IgD-negative memory B cell (primary cell): ENCODE results near the gene FRY. TPM values are rescaled to one million over a fixed set of nuclear protein-coding genes. Genes with fewer than 3 reads are reported as not detected.
A peak's percentile ranks its signal among the peaks of the same experiment; 100 is the strongest.

Source experiments
- H3K27ac Mint-ChIP-seq, 3 donors: one replicate each; pipeline ENCODE4 v1.8.0; 2020 to 2022; ENCODE audit warnings: mild to moderate bottlenecking in 3 of 3, mixed read lengths in 3 of 3, moderate library complexity in 1 of 3
- H3K27me3 Mint-ChIP-seq: one replicate; pipeline ENCODE4 v1.8.0; 2021; ENCODE audit warnings: mixed read lengths
- H3K36me3 Mint-ChIP-seq: one replicate; pipeline ENCODE4 v1.8.0; 2020; ENCODE audit warnings: mild to moderate bottlenecking, mixed read lengths
- H3K4me1 Mint-ChIP-seq, 3 donors: one replicate each; pipeline ENCODE4 v1.8.0; 2020 to 2022; ENCODE audit warnings: mixed read lengths in 3 of 3, mild to moderate bottlenecking in 1 of 3
- H3K4me3 Mint-ChIP-seq, 4 donors: one replicate each; pipeline ENCODE4 v1.8.0; 2020 to 2022; ENCODE audit warnings: mild to moderate bottlenecking in 4 of 4, mixed read lengths in 4 of 4, moderate library complexity in 3 of 4
- H3K9me3 Mint-ChIP-seq, 3 donors: one replicate each; pipeline ENCODE4 v1.8.0; 2020 to 2021; ENCODE audit warnings: mixed read lengths in 3 of 3, mild to moderate bottlenecking in 1 of 3
- polyA plus RNA-seq: library from polyadenylated mRNA; unstranded; fragments of 300-500 nt; fragmentation: Illumina TruSeq; gene quantifications from one replicate; pipeline ENCODE4 v1.2.3, GENCODE V29; 2021

Gene FRY
- polyA plus RNA-seq, 1 donor from 2014 or later = 1.2 TPM

- H3K4me3 Mint-ChIP-seq = peak overlapping the region; percentile 93 to 99 (median 98)
- H3K4me1 Mint-ChIP-seq = peaks cover 5 to 14% (median 14%) of the 10 kb centered on the region in 3 donors
Observed at GRCh38 chr13:32314271-32315237, 283.0 kb downstream of the FRY start.

DNA sequence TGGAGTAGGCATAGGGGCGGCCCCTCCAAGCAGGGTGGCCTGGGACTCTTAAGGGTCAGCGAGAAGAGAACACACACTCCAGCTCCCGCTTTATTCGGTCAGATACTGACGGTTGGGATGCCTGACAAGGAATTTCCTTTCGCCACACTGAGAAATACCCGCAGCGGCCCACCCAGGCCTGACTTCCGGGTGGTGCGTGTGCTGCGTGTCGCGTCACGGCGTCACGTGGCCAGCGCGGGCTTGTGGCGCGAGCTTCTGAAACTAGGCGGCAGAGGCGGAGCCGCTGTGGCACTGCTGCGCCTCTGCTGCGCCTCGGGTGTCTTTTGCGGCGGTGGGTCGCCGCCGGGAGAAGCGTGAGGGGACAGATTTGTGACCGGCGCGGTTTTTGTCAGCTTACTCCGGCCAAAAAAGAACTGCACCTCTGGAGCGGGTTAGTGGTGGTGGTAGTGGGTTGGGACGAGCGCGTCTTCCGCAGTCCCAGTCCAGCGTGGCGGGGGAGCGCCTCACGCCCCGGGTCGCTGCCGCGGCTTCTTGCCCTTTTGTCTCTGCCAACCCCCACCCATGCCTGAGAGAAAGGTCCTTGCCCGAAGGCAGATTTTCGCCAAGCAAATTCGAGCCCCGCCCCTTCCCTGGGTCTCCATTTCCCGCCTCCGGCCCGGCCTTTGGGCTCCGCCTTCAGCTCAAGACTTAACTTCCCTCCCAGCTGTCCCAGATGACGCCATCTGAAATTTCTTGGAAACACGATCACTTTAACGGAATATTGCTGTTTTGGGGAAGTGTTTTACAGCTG lies 283.9 kb downstream of the FRY start, which contains the start of the genes BRCA2 and ZAR1L:
BRCA2 (plus strand) TSS at position 271 of the 790 bp plus-strand sequence. CDS start 953 bp downstream, outside the sequence.
ZAR1L (minus strand) TSS at position 126 of the 790 bp plus-strand sequence. CDS start 3,438 bp downstream, outside the sequence.
- Mint-ChIP-seq H3K27me3 (no peaks in the 10 kb centered on the region), H3K4me1 (peaks cover 0 to 12% (median 8%) of the 10 kb centered on the region in 3 donors), H3K9me3 (no peaks in the 10 kb centered on the region), H3K27ac (peak within 1 kb of the TSS; percentile 98 to 100 (median 99)), H3K36me3 (no peaks in the 10 kb centered on the region), H3K4me3 (peak within 1 kb of the TSS; percentile 93 to 99 (median 98))

More at GRCh38 chr13:32314271-32315237, 283.0 kb downstream of the FRY start:
- no peaks in the 10 kb centered on the region for H3K9me3 Mint-ChIP-seq
- H3K27ac Mint-ChIP-seq = peak overlapping the region; percentile 98 to 100 (median 99)
- peaks cover 1% of the 10 kb centered on the region for H3K27me3 Mint-ChIP-seq
- H3K36me3 Mint-ChIP-seq = no peaks in the 10 kb centered on the region

GRCh38 chr13:32316028-32316339 lies 284.4 kb downstream of the FRY start:
- H3K36me3 Mint-ChIP-seq = no peaks in the 10 kb centered on the region
- peak overlapping the region; percentile 93 to 99 (median 98) for H3K4me3 Mint-ChIP-seq
- no peaks in the 10 kb centered on the region for H3K27me3 Mint-ChIP-seq
- H3K4me1 Mint-ChIP-seq = peaks cover 0 to 12% (median 4%) of the 10 kb centered on the region in 3 donors
- peak overlapping the region; percentile 98 to 100 (median 99) for H3K27ac Mint-ChIP-seq
- no peaks in the 10 kb centered on the region for H3K9me3 Mint-ChIP-seq

GRCh38 chr13:32316501-32316900 lies 284.9 kb downstream of the FRY start:
- H3K27ac Mint-ChIP-seq = peak overlapping the region in 2 of 3 donors; percentile 98 to 99
- no peaks in the 10 kb centered on the region for H3K27me3 Mint-ChIP-seq
- no peaks in the 10 kb centered on the region for H3K9me3 Mint-ChIP-seq
- peak overlapping the region; percentile 72 to 99 (median 95) for H3K4me3 Mint-ChIP-seq
- H3K36me3 Mint-ChIP-seq = no peaks in the 10 kb centered on the region
- H3K4me1 Mint-ChIP-seq = peaks cover 0 to 12% (median 4%) of the 10 kb centered on the region in 3 donors

DNA sequence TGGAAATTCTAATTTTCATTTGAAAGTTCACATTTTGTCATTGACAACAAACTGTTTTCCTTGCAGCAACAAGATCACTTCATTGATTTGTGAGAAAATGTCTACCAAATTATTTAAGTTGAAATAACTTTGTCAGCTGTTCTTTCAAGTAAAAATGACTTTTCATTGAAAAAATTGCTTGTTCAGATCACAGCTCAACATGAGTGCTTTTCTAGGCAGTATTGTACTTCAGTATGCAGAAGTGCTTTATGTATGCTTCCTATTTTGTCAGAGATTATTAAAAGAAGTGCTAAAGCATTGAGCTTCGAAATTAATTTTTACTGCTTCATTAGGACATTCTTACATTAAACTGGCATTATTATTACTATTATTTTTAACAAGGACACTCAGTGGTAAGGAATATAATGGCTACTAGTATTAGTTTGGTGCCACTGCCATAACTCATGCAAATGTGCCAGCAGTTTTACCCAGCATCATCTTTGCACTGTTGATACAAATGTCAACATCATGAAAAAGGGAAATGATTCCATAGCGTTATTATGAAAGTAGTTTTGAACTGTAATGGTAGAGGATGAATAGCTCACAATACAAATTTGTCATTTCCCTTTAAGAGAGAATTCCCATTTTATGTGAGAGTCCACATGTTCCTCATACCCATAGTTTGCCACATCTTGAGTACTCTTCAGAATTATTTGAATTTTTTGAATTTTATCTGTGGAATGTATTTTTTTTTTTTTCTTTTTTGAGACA lies 286.3 kb downstream of the FRY start:
- H3K27me3 Mint-ChIP-seq = no peaks in the 10 kb centered on the region
- no peak overlapping the region for H3K27ac Mint-ChIP-seq
- peaks cover 0 to 12% (median 4%) of the 10 kb centered on the region in 3 donors for H3K4me1 Mint-ChIP-seq
- H3K9me3 Mint-ChIP-seq = no peaks in the 10 kb centered on the region
- no peaks in the 10 kb centered on the region for H3K36me3 Mint-ChIP-seq
- peak overlapping the region in 1 of 4 donors; percentile 4 for H3K4me3 Mint-ChIP-seq

DNA sequence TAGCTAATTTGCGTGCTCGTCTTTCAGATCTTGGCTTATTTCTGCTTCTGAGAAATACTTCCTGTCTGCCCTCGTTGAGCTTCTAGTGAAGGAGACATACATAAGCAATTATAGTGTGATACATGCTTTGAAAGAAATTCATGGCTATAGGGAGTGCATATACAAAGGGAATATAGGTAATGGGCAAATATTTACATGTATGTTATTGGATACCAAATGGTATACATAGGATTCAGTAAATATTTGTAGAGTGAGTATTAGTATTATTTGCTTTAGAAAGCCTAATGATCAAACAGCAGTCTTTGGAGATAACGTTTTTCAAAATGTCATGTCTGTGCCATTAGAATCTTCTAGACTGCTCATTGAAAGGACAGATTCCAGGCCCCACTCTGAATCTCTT lies 289.0 kb downstream of the FRY start:
- H3K27ac Mint-ChIP-seq = no peak overlapping the region
- H3K36me3 Mint-ChIP-seq = no peaks in the 10 kb centered on the region
- H3K4me1 Mint-ChIP-seq = peaks cover 0 to 9% (median 2%) of the 10 kb centered on the region in 3 donors
- H3K4me3 Mint-ChIP-seq = no peak overlapping the region
- H3K9me3 Mint-ChIP-seq = no peaks in the 10 kb centered on the region
- no peaks in the 10 kb centered on the region for H3K27me3 Mint-ChIP-seq

- Mint-ChIP-seq H3K27ac (no peak overlapping the region), H3K36me3 (no peaks in the 10 kb centered on the region), H3K9me3 (no peaks in the 10 kb centered on the region), H3K4me3 (no peak overlapping the region), H3K4me1 (peaks cover 0 to 3% (median 0%) of the 10 kb centered on the region in 3 donors), H3K27me3 (no peaks in the 10 kb centered on the region)
Observed at GRCh38 chr13:32323912-32324311, 292.3 kb downstream of the FRY start.

- Mint-ChIP-seq H3K9me3 (no peaks in the 10 kb centered on the region), H3K4me3 (no peak overlapping the region)
Observed at GRCh38 chr13:32330441-32330840, 298.9 kb downstream of the FRY start.

GRCh38 chr13:32334671-32335070 lies 303.1 kb downstream of the FRY start:
- peaks cover 23% of the 10 kb centered on the region for H3K36me3 Mint-ChIP-seq
- peak overlapping the region in 1 of 4 donors; percentile 26 for H3K4me3 Mint-ChIP-seq

More at GRCh38 chr13:32330441-32330840, 298.9 kb downstream of the FRY start:
- H3K27ac Mint-ChIP-seq = no peak overlapping the region
- no peaks in the 10 kb centered on the region for H3K27me3 Mint-ChIP-seq
- H3K36me3 Mint-ChIP-seq = peaks cover 20% of the 10 kb centered on the region
- no peaks in the 10 kb centered on the region for H3K4me1 Mint-ChIP-seq

GRCh38 chr13:32340914-32341313 lies 309.3 kb downstream of the FRY start:
- Mint-ChIP-seq H3K4me1 (no peaks in the 10 kb centered on the region), H3K27ac (no peak overlapping the region), H3K36me3 (peaks cover 3% of the 10 kb centered on the region), H3K27me3 (no peaks in the 10 kb centered on the region), H3K4me3 (no peak overlapping the region), H3K9me3 (peaks cover 0 to 11% (median 2%) of the 10 kb centered on the region in 3 donors)

More at GRCh38 chr13:32334671-32335070, 303.1 kb downstream of the FRY start:
- Mint-ChIP-seq H3K4me1 (no peaks in the 10 kb centered on the region), H3K9me3 (peaks cover 0 to 6% (median 2%) of the 10 kb centered on the region in 3 donors), H3K27ac (no peak overlapping the region), H3K27me3 (no peaks in the 10 kb centered on the region)

GRCh38 chr13:32347651-32348050 lies 316.1 kb downstream of the FRY start:
- peaks cover 7% of the 10 kb centered on the region for H3K36me3 Mint-ChIP-seq
- no peaks in the 10 kb centered on the region for H3K27me3 Mint-ChIP-seq
- no peaks in the 10 kb centered on the region for H3K4me1 Mint-ChIP-seq
- no peak overlapping the region for H3K4me3 Mint-ChIP-seq
- no peak overlapping the region for H3K27ac Mint-ChIP-seq
- H3K9me3 Mint-ChIP-seq = peaks cover 0 to 1% (median 0%) of the 10 kb centered on the region in 3 donors
